ENCODE results near the gene NUP43.
"Not testable (repeated sequence)": the region's sequence is repeated elsewhere in the genome, so short reads cannot be mapped to it uniquely, and the experiment has no call there.

NUP43 gene

GRCh38 chr6:149683256-149683859 is 63.0 kb downstream of the NUP43 start:
- DNase-seq, result no peak

- DNase-seq, result not testable (repeated sequence)
These were observed 64.5 kb downstream of the NUP43 start for GRCh38 chr6:149681845-149682244.

- DNase-seq, result no peak
These were observed 65.1 kb downstream of the NUP43 start for GRCh38 chr6:149681209-149681608.

GRCh38 chr6:149680503-149680902 is 65.8 kb downstream of the NUP43 start:
- DNase-seq, result no peak

Measured in stimulated activated CD4-positive, alpha-beta T cell treated with anti-CD3 and anti-CD28 coated beads, Interleukin-2, amount 100 ng/mL, for 48 hours (primary cell).